Measurements from ENCODE around the gene PRDM16.

Gene PRDM16

DNA sequence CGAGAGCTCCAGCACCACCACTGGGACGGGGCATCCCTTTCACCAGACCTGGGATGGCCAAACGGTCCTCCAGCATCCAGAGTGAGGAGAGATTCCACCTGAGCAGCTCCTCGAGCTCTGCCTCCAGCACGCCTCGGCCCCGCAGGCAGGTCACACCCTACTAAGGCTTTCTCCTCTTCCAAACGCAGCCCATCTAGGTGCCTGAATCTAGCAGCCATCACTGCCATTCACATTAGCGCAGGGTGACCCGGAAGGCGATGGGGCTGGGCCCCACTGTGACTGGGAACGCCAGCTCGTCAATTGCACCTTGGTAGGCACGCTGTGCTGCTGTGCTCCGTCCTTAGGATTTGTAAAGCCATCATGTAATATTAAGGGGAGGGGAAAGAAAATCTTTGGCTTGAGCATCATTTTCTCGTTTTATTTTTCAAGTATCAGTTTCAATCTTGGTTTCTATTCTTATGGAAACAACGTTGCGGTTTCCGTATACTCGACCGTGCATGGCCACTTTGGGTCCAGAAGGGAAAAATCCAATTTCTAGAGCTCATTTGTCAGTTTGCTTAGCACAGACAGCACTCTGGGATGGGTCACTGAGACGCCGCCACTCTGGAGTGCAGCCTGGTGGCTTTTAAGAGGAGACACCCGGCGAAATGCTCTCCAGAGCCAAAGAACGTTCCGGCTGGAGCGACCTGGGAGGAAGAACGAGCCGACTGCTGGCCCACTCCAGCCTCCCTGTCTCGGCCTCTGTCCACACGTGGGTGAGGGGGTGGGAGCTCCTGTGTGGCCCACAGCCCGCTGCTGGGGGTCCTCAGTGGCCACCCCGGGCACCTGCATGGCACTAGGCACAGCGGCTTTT is 173.6 kb downstream of the PRDM16 start:
- no peaks in the 10 kb centered on the region for H3K4me1 ChIP-seq (ENCODE audit: insufficient read depth, low read length)
- peaks cover 5% of the 10 kb centered on the region for H3K9me3 ChIP-seq (ENCODE audit: low read length)
- no peaks in the 10 kb centered on the region for H3K36me3 ChIP-seq (ENCODE audit: insufficient read depth, low read length)
- peaks cover 61% of the 10 kb centered on the region for H3K27me3 ChIP-seq (ENCODE audit: insufficient read depth, low read length)
- no peak overlapping the region for H3K4me3 ChIP-seq (ENCODE audit: low read length)
- H2AFZ ChIP-seq (ENCODE audit: low read depth, low read length): no peak overlapping the region

DNA sequence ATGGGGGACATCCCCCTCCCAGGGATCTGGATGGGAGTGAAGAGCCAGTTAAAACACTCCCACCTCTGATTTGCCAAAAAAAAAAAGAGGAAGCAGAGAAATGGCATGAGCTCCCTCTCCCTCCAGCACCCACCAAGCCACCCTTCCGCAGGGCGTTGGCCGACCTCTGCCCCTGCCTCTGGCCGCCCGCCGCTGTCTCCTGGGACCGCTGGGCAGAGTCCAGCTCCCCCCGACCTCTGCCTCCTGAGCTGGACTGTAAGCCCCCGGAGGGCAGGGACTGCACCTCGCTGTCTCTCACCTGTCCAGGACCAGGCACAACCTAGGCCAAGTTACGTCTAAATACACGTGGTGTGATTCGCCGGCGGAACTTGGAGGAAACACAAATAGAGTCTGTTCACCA is 174.3 kb downstream of the PRDM16 start:
- Histone ChIP-seq H2AFZ (ENCODE audit: low read depth, low read length) (no peak overlapping the region), H3K4me3 (ENCODE audit: low read length) (no peak overlapping the region), H3K36me3 (ENCODE audit: insufficient read depth, low read length) (no peaks in the 10 kb centered on the region), H3K27me3 (ENCODE audit: insufficient read depth, low read length) (peaks cover 64% of the 10 kb centered on the region), H3K9me3 (ENCODE audit: low read length) (peaks cover 5% of the 10 kb centered on the region), H3K4me1 (ENCODE audit: insufficient read depth, low read length) (peaks cover 6% of the 10 kb centered on the region)

DNA sequence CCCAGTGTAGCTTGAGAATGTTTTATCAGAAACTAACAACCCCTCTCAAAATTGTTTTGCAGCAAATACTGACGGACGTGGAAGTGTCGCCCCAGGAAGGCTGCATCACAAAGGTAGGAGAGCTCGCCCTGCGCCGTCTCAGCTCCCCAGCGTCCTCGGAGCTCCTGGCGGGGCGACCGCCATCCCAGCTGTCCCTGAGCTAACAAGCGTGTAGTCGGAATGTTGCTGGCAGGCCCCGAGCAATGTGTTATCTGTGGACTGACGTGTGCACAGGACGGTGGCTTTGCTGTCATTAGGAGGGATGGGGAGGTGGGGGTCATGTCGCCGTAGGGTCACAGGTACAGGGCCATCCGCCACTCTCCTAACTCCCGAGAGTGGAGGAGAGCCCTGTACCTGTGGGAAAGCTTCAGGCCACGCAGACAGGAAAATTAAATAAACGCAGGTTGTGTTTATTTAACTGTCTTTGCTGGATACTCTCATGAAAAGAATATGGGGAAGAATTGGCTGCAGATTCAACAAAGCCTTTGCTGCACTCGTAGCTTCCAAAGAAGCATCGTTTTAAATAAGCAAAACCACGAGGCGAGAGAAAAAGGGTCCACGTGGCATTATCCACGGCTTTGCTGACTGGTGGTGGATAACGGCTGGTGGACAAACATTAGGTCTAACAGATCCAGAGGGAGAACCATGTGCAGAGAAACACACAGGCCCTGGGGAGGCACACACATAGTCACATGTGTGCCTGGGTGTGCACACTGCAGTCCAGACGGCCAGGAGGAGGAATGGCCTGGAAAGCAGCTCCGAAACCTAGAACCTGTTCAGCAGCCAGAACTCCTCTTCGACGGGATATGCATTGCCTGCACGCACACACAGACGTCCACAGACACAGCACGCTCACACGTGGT is 175.3 kb downstream of the PRDM16 start:
- H2AFZ ChIP-seq (ENCODE audit: low read depth, low read length): no peak overlapping the region
- no peak overlapping the region for H3K4me3 ChIP-seq (ENCODE audit: low read length)
- H3K4me1 ChIP-seq (ENCODE audit: insufficient read depth, low read length): peaks cover 15% of the 10 kb centered on the region
- H3K9me3 ChIP-seq (ENCODE audit: low read length): peaks cover 5% of the 10 kb centered on the region
- H3K36me3 ChIP-seq (ENCODE audit: insufficient read depth, low read length): no peaks in the 10 kb centered on the region
- peaks cover 62% of the 10 kb centered on the region for H3K27me3 ChIP-seq (ENCODE audit: insufficient read depth, low read length)

- Histone ChIP-seq H3K4me3 (ENCODE audit: low read length) (no peak overlapping the region), H3K9me3 (ENCODE audit: low read length) (peaks cover 5% of the 10 kb centered on the region), H2AFZ (ENCODE audit: low read depth, low read length) (no peak overlapping the region), H3K36me3 (ENCODE audit: insufficient read depth, low read length) (no peaks in the 10 kb centered on the region), H3K4me1 (ENCODE audit: insufficient read depth, low read length) (peaks cover 20% of the 10 kb centered on the region), H3K27me3 (ENCODE audit: insufficient read depth, low read length) (peaks cover 61% of the 10 kb centered on the region)
These were observed 175.9 kb downstream of the PRDM16 start for GRCh38 chr1:3244927-3245315.

GRCh38 chr1:3245344-3245743 is 176.3 kb downstream of the PRDM16 start:
- Histone ChIP-seq H2AFZ (ENCODE audit: low read depth, low read length) (no peak overlapping the region), H3K27me3 (ENCODE audit: insufficient read depth, low read length) (peaks cover 61% of the 10 kb centered on the region), H3K4me1 (ENCODE audit: insufficient read depth, low read length) (peaks cover 24% of the 10 kb centered on the region), H3K4me3 (ENCODE audit: low read length) (no peak overlapping the region), H3K9me3 (ENCODE audit: low read length) (peaks cover 5% of the 10 kb centered on the region), H3K36me3 (ENCODE audit: insufficient read depth, low read length) (no peaks in the 10 kb centered on the region)

- Histone ChIP-seq H3K9me3 (ENCODE audit: low read length) (peaks cover 5% of the 10 kb centered on the region), H2AFZ (ENCODE audit: low read depth, low read length) (no peak overlapping the region), H3K4me1 (ENCODE audit: insufficient read depth, low read length) (peaks cover 28% of the 10 kb centered on the region), H3K4me3 (ENCODE audit: low read length) (no peak overlapping the region), H3K27me3 (ENCODE audit: insufficient read depth, low read length) (peaks cover 61% of the 10 kb centered on the region), H3K36me3 (ENCODE audit: insufficient read depth, low read length) (no peaks in the 10 kb centered on the region)
These were observed 176.8 kb downstream of the PRDM16 start for GRCh38 chr1:3245768-3246167.

- H3K27me3 ChIP-seq (ENCODE audit: insufficient read depth, low read length): peaks cover 62% of the 10 kb centered on the region
These were observed 177.2 kb downstream of the PRDM16 start for GRCh38 chr1:3246251-3246650.

DNA sequence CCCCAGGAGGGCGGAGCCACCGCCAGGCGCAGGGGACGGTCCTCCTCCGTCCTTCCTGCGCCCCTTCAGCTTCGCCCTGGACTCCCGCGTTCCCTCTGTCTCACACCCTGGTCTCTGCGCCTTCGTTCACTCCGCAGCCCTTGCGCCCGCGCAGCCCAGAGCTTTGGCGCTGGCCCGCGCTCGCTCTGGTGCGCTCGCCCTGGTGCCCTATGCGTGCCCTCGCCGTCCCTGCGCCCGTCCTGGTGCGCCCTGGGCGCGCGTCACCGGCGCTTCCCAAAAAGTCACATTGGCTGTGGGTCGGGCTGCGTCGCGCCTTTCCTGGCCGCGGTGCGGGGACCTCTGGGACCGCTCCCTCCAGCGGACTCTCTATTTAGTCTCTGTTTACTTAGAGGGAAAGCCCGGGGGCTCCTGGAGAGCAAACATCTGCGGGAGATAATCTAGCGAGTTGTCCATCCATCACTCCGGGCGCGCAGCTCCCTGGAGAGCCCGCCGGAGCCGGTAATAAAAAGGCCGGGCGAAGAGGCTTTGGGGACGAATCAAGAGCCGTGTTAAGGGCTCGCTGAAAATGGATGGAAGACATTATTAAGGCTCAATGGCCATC is 178.6 kb downstream of the PRDM16 start:
- no peaks in the 10 kb centered on the region for H3K9me3 ChIP-seq (ENCODE audit: low read length)
- H3K4me3 ChIP-seq (ENCODE audit: low read length): no peak overlapping the region
- no peaks in the 10 kb centered on the region for H3K36me3 ChIP-seq (ENCODE audit: insufficient read depth, low read length)
- peaks cover 30% of the 10 kb centered on the region for H3K4me1 ChIP-seq (ENCODE audit: insufficient read depth, low read length)
- H2AFZ ChIP-seq (ENCODE audit: low read depth, low read length): no peak overlapping the region
- H3K27me3 ChIP-seq (ENCODE audit: insufficient read depth, low read length): peaks cover 54% of the 10 kb centered on the region

More at GRCh38 chr1:3246251-3246650, 177.2 kb downstream of the PRDM16 start:
- H3K36me3 ChIP-seq (ENCODE audit: insufficient read depth, low read length): no peaks in the 10 kb centered on the region
- peaks cover 30% of the 10 kb centered on the region for H3K4me1 ChIP-seq (ENCODE audit: insufficient read depth, low read length)
- H2AFZ ChIP-seq (ENCODE audit: low read depth, low read length): no peak overlapping the region
- peaks cover 5% of the 10 kb centered on the region for H3K9me3 ChIP-seq (ENCODE audit: low read length)
- H3K4me3 ChIP-seq (ENCODE audit: low read length): no peak overlapping the region

DNA sequence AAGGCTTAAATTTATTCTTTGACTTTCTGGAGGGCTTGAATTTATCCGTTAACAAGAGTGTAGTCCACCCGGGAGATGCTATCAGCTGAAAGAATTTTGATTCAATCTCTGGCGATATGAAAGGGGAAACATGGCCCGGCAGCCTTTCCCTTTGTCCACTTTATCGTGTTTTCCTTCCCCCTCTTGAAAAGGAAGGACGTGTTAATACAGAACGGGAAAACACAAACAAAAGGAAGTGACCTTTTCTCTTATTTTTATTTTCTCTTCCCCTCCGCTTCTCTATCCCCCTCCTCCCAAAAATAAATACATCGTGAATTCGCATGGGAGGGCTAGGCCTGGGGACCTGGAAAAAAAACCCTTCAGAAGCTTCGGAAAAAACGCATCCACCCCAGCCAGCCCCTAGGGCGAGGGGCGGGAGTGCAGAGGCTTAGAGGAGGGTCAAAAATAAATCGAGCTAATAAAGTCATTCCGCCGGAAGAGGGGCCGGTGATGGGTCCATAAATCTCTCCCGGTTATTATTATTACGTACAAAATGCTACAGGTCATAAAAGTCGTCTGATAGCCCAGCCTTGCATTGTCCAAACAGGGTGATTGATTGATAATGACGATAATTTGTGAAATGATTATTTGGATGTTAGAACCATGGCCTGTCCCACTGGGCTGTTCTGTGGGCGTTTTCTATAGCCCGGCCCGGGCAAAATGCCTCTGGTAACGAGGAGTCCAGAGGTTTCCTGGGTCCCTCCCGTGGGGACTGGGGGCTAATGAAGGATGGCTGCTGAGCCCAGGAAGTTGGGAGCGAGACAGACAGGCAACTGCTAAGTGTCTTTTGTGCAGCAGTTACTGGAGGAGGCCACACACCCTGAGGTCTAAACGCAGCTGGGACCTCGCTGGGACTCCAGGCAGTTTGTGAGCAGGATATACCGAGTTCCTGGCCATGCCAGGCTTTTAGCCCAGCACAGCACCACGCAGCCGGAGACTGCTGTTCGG is 179.4 kb downstream of the PRDM16 start:
- H3K9me3 ChIP-seq (ENCODE audit: low read length): no peaks in the 10 kb centered on the region
- no peaks in the 10 kb centered on the region for H3K36me3 ChIP-seq (ENCODE audit: insufficient read depth, low read length)
- H3K4me1 ChIP-seq (ENCODE audit: insufficient read depth, low read length): peaks cover 30% of the 10 kb centered on the region
- no peak overlapping the region for H2AFZ ChIP-seq (ENCODE audit: low read depth, low read length)
- peaks cover 48% of the 10 kb centered on the region for H3K27me3 ChIP-seq (ENCODE audit: insufficient read depth, low read length)
- no peak overlapping the region for H3K4me3 ChIP-seq (ENCODE audit: low read length)

DNA sequence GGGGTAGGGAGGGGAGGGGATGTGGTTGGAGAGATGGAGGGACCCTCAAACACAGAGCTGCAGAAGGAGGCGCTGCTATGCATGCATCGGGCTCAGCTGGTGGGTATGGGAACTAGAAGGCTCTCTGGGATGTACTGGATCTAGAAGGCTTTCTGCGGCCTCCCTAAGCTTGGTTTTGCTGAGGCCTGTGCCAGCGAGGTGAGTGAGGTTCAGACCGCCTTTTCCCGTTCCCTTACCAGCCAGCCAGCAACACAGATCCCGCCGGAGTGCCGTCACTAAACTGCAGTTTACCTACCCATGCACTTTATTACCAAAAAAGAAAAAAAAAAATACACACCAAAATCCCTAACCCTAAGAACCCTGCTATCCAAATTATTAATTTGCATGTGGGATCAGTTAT is 180.2 kb downstream of the PRDM16 start:
- H3K36me3 ChIP-seq (ENCODE audit: insufficient read depth, low read length): no peaks in the 10 kb centered on the region
- peaks cover 42% of the 10 kb centered on the region for H3K27me3 ChIP-seq (ENCODE audit: insufficient read depth, low read length)
- peaks cover 30% of the 10 kb centered on the region for H3K4me1 ChIP-seq (ENCODE audit: insufficient read depth, low read length)
- no peak overlapping the region for H3K4me3 ChIP-seq (ENCODE audit: low read length)
- H2AFZ ChIP-seq (ENCODE audit: low read depth, low read length): no peak overlapping the region
- no peaks in the 10 kb centered on the region for H3K9me3 ChIP-seq (ENCODE audit: low read length)

DNA sequence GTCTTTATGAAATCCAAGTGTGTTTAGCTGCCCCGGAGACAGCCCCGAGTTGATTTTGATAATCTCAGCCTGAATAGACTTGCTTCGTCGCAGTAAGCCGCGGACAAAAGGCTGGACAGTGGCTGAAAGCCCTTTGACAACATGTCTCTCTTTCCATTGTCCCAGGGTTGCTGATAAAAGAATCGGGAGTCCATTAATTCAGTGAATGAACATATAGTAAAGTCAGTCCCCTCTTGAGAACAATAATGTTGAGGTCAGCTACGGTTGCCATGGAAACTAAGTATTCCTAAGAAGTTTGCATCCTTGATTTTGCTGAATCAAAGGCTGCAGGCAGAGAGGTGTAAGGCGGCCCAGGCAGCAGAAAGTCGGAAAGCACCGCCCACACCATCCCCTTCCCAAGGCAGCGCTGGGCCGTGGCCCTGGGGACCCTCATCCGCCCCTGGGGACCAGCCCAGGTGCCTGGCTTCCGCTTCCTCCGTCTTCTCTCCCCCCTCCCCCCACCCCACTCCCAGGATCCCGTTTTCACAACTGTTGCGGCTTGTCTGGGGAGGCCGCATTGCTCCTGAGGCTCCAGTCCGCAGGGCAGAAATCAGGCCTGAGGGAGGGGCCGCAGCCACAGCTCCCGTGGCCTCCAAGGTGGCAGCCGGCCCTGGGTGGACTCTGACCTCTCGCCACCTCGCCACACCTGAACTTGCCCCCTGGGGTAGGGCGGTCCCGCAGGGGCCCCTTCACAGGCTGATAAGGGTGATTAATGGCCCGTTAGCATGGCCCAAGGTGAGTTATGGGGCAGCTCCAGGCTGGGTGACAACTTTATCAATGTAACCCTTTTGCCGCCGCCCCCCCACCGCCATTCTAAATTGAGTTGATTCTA is 180.9 kb downstream of the PRDM16 start:
- no peaks in the 10 kb centered on the region for H3K9me3 ChIP-seq (ENCODE audit: low read length)
- no peak overlapping the region for H3K4me3 ChIP-seq (ENCODE audit: low read length)
- peaks cover 30% of the 10 kb centered on the region for H3K4me1 ChIP-seq (ENCODE audit: insufficient read depth, low read length)
- H2AFZ ChIP-seq (ENCODE audit: low read depth, low read length): no peak overlapping the region
- no peaks in the 10 kb centered on the region for H3K36me3 ChIP-seq (ENCODE audit: insufficient read depth, low read length)
- H3K27me3 ChIP-seq (ENCODE audit: insufficient read depth, low read length): peaks cover 36% of the 10 kb centered on the region
